ENCODE results near the gene ARRB1.
A peak's percentile ranks its signal among the peaks of the same experiment; 100 is the strongest.

Gene ARRB1

DNA sequence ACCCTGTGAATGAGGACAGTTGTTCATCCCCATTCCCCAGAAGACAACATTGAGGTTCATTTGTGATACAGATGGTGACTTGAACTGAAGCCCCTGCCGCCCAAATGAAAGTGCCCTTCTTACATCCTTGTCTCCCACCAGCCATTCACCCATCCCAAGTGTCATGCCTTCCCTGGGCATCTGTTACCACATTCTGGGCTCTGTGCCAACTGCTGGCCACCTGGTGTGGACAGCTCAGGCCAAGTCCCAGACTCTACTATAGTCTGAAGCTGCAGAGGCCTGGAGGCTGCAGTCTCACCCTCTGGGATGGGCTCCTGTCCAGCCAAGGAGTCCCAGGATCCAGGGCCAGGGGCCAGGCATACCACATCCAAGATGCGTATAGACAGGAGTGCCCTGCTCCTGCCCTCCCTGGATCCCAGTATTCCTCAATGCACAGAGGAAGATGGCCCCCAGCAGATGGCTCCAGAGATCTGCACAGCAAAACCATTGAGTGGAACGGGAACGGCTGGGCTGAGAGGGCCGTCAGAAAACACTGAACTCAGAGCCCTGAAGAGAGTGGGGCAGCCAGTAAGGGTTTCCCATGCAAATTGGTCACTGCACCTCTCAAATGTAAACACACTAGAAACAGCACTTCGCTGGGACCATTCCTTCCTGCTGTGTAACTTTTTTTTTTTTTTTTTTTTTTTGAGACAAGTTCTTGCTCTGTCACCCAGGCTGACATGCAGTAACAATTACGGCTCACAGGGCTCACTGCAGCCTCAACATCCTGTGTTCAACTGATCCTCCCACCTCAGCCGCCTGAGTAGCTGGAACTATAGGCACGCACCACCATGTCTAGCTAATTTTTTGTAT, 22.8 kb downstream of the ARRB1 start:
- DNase-seq: peak in 9 of 10 donors; percentile 62 to 96 (median 76)
- intact Hi-C loops (cut with DNase I): loop anchor here (1.0 kb wide), 2 partner anchors 48 to 56 kb away; no protein-coding TSS in a partner anchor

DNA sequence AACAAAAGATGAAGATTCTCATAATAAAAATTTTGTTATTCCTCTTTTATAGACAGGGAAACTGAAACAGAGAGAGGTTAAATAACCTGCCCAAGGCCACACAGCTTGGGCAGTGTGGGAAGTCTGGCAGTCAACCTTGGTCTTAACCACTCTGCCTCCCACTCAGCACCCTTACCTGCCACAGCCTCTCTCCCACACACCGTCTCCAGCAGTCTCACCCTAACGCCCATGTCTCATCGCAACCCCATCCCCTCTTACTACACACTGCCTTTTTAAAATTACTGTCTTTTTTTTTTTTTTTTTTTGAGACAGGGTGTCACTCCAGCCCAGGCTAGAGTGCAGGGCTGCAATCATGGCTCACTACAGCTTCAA, 25.0 kb downstream of the ARRB1 start:
- intact Hi-C loops (cut with DNase I): no loop called here
- DNase-seq: no peak

DNA sequence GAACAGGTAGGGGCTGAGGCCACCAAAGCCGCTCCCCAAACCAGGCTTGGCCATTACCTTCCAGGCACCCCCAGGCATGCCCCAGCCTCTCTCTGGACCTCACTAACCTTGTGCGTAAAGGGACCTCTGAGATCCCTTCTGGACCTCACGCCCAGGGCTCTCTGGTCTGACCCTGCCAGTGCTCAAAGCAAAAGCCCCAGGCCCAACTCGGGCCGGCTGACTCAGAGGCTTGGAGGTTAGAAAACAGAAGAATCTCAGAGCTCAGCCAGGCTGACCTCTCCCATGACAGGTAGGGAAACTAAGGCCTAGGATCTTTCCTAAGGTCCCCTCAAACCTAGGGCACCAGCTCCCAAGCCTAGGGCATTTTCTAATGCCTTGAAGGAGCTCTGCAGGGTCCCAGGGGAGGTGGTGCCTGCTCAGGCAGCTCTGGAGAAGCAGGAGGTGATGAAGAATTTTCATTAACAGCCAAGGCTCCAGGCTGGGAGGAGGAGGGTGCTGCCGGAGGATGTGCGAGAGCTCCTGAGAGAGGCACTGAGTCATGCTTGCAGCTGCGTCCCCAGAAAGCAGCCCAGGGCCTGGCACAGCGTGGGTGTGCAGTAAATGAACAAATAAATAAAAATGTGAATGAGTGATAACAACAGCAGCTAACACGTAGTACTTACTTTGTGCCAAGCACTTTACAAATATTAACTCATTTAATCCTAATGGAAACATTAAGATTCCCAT, 25.6 kb downstream of the ARRB1 start:
- intact Hi-C loops (cut with DNase I): no loop called here
- peak; percentile 61 to 98 (median 81) for DNase-seq

DNA sequence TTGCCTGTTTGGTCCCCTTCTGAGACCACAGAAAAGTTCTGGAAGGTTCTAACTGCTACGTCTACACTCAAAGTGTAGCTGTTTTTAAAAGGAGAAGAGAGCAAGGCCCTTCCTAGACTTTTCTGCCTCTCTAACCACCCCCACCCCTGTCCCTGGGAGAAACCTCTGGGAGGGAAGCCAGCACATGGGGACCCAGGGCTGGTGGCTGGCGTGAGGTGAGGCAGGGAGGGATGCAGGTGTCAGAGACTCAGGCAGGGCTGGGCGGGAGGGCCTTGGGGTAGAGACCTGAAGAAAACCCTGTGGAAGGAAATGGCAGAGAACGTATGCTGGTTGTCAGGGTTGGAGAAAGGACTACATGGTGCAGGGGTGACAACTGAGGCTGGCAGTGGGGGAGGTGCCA, 26.7 kb downstream of the ARRB1 start:
- no peak for DNase-seq
- intact Hi-C loops (cut with DNase I): no loop called here

DNA sequence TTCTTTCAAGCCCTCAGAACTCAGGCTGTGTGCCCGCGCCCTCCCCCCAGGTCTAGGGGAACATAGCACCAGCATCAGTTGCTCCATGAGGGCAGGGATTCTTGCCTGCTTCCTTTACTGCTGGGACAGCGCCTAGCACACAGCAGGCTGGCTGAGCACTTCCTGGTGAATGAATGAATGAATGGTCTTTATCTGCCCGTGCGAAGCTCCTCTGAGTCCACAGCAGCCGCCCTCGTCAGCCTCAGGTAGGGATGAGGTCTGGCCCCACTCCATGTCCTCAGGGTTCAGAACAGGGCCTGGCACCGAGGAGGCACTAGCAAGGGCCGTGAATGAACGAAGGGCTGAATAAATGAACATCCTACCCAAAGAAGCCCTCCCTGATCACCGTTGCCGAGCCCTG, 27.3 kb downstream of the ARRB1 start:
- DNase-seq: no peak
- intact Hi-C loops (cut with DNase I): no loop called here

DNA sequence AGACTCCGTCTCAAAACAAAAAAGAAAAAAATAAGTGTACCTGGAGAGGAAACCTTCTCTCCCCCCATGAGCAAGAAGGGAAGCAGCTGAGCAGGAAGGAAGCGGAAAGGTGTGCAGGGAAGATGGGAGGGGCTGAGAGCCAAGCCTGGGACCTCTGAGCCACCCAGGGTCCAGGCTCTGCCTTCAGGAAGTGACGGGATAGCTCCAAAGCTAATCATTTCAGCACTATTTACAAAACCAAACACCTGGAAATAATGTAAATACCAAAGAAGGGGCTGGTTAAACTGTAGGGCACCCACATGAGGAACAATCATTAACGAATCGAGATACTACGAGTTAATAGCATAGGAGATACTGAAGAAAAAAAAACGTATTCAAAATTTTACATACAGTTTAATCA, 27.9 kb downstream of the ARRB1 start:
- no peak for DNase-seq
- intact Hi-C loops (cut with DNase I): no loop called here

DNA sequence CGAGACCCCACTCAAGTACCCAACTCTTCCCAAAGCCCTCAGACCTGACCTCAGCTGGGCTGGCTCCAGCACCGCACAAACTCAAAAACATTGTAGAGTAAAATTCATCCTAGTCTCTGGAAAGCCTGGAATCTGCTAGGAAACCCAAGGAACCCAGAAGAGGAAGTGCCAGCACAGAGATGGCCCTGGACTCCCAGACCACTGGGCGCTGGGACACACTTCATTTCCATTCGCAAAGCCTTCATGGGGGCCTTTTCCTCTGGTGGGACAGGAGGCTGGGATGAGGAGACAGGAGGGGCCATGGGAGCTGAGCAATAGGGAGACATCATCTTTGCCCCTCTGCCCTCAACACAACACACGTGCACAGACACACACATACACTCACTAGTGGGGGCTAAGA, 30.8 kb downstream of the ARRB1 start:
- peak in 1 of 10 donors; percentile 57 for DNase-seq
- intact Hi-C loops (cut with DNase I): no loop called here

DNA sequence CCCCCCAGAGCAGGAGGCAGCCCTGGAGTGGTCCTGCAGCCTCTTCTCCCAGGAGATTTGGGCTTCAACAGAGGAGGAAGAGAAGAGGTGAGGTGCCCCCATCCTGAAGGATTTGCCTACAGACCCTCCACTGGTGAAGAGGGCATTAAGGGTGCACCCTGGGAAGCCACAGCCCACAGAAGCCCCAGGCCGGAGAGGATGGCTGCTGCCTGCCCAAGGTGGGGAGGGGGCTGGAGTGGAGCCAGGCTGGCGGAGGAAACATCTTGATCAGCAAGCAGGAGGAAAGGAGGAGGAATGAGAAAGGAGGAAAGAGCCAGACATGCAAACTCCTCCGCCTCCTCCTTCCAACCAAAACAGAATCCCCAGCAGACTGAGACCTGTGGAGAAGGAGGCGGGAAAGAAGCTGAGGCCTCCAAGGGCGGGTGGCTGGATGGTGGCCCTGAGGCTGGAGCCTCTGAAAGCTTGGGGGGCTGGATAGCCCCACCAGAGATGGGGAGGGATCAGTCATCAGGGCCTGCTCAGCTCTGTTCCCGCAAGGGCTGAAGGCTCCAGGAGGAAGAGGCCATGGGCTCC, 31.3 kb downstream of the ARRB1 start:
- intact Hi-C loops (cut with DNase I): no loop called here
- DNase-seq: peak in 2 of 10 donors; percentile 79 to 86

DNA sequence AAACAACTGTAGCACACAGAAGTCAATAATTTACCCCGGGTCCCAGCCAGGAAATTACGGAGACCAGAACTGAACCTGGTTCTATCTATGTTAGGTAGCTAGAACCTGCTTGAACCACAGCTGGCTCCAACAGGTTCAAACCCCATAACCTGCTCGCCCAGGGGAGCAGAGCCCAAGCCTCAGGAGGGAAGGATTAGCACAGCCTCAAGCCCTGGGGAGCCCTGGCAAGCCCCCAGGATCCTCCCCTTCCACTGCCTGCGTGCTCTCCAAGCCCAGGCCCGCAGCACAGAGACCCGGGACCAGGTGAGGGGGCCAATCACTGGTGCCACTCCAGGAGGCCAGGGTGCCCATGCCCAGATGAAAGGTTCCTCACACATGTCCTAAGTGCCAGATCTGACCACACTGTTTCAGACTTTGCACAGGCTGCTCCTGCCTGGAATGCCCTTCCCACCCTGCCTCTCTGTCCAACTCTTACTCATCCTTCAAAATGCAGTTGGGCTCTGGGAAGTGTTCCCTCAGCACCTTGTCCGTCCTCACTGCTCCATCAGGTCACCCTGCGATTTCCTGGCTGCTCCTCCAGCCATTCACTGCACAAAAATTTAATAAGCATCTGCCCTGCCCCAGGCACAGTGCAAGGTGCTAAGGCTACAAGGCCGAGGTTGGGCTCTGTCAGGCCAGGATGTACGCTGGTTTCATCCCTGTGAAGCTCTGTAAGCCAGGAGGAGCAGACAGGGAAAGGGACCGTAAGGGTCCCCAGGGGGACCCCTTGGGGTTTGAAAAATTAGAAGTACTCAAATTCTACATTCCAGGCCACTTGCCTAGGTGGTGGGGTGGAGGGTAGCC, 32.2 kb downstream of the ARRB1 start:
- peak in 2 of 10 donors; percentile 28 to 67 for DNase-seq
- intact Hi-C loops (cut with DNase I): no loop called here

DNA sequence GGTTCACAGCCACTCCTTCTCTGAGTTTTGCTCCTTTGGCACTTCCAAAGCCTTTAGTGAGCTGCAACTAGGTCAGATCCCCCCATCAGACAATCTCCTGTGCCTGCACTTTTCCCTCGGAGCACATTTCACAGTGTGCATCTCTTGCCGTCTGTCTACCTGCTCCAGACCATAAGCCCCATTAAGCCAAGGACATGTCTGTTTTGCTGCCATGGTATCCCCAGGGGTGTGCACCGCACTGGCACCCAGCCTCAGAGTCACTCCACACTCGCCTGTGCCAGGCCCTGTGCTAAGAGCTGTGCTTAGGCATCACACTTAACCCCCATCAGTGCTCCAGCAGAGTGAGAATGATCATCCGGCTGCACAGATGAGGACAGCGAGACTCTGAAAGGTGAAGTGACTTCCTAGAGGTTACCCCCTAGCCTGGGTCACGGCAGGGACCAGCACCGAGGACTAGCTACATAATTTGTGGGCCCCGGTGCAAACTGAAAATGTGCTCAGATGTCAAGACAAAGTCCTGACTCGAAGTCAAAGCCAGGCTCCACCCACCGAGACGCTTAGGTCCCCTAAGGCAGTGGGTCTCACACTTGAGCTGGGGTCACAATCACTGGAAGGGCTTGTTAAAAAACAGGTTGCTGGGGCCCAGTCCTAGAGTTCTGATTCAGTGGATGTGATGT, 33.9 kb downstream of the ARRB1 start:
- intact Hi-C loops (cut with DNase I): no loop called here
- peak in 2 of 10 donors; percentile 63 to 65 for DNase-seq

DNA sequence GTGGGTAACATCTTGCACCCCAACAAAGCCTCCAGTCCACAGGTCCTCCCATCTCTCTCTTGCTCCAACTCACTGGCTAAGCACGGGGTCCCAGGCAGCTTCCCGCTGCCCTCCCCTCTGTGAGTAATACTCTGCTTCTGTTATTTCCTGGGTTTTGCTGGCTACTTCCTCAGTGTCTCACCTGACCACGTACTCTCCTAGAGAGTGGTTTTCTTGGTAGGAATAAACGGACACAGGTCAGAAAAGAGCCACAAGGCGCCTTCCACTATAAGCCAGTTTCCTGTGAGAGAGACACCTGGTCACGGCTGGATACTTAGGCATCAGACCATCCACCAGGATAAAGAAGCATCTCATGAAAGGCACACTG, 36.0 kb downstream of the ARRB1 start:
- DNase-seq: peak in 1 of 10 donors; percentile 8
- intact Hi-C loops (cut with DNase I): no loop called here

DNA sequence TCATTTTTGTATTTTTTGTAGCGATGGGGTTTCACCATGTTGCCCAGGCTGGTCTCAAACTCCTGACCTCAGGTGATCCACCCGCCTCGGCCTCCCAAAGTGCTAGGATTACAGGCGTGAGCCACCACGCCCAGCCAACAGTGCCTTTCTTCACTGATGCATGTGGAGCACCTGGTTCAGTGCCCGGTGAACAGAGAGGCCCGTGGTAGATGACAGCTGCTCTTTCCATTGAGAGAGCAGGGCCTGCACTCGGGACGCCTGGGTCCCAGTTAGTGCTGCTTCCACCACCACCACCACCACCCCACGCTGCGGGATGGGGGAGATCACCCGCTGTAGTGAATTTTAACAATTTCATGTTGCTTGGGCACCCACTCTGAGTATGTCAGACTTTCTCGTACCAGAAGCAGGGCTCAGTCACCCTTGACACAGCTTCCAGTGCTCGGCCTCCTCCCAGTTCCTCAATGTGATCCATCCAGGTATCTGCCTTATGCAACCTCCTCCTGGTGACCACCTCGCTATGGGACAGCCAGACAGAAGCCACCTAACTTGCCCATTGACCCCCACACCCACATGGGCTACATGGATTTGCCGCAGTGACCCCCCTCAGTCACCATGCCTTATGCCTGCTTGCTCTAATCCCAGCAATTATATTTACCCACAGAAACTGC, 36.6 kb downstream of the ARRB1 start:
- intact Hi-C loops (cut with DNase I): no loop called here
- peak in 1 of 10 donors; percentile 54 for DNase-seq

DNA sequence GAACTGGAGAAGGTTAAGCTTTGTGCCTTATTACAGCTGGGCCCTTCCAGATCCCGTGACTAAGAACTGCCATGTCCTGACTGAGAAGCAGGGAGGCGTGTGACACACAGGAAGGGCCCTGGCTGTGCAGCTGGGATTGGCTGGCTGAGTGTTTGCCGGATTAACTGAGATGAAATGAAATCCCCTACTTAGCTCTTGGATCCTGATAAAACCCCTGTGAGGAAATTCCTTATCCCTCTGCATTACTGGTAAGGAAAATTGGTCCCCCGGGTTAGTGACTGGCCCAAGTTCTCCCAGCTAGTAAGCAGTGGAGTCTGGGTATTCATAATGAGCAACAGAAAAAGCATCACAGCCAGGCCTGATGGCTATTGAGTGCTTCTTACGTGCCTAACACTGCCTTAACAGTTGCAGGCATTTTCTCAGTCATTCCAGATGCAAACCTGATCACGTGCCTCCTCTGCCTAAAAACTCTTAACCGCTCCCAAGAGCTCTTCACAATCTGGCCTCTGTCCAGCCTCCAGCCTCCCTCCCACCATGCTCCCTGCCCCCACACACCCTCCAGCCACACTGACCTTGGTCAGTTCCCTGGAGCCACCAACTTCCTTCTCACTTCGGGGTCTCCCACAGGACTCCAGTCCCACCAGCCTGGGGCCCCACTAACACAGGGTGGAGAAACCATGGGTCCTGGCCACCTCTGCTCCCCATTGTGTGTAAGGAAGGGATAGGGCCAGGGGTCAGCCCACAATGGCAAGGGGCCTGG, 37.8 kb downstream of the ARRB1 start:
- intact Hi-C loops (cut with DNase I): no loop called here
- DNase-seq: peak in 2 of 10 donors; percentile 67 to 89

DNA sequence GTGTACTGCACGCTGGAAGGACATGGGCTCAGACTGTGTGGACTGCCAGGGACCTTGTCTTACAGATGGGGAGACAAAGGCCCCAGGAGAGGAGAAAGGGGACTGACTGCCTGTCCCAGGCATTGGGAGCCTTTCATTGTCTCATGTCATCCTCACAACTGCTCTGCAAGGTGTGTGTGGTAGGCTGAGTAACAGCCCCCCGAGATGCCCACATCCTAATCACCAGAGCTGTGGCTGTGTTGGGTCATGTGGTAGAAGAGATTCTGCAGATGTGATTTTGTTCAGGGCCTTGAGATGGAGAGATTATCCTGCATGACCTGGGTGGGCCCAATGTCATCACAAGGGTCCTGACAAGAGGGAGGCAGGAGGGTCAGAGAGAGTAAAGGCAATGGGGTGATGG, 39.1 kb downstream of the ARRB1 start:
- intact Hi-C loops (cut with DNase I): no loop called here
- no peak for DNase-seq

DNA sequence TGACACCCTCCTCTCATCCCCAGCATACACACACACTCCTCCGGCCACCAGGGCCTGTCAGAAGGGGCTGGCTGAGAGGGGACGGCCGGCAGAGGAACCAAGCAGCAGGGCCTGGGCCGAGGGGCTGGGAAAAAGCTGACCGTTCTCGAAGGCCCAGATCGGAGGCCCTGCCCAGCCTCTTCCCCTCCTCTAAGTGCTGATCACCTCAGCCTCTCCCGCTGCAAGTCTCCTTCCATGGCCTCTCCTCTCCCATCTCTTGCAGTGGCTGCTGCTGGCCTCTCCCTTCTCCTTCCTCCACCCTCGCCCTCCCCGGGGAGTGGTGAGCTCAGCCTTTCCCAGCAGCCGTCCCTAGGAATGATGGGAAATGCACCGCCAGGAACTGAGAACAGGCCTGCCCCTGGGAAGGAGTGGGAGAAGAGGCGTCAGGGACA, 39.6 kb downstream of the ARRB1 start:
- intact Hi-C loops (cut with DNase I): no loop called here
- DNase-seq: peak; percentile 53 to 97 (median 80)

DNA sequence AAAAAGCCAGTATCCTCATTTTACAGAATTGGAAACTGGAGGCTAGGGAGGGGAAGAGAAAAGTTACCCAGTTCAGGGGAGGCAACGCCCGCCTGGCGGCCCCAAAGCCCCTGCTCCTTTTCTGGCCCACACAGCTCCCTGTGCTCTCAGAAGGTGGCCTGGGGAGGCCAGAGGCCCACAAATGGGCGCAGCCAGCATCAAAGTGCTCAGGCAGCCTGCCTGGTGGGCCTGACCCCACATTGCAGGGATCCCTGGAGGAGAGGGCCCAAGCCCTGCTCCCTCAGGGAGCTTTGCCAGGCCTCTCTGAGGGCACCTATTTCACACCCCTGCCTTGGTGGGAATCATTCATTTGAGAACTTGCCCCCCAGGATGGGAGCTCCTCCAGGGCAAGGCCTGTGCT, 42.5 kb downstream of the ARRB1 start:
- intact Hi-C loops (cut with DNase I): no loop called here
- DNase-seq: peak in 2 of 10 donors; percentile 29 to 30

DNA sequence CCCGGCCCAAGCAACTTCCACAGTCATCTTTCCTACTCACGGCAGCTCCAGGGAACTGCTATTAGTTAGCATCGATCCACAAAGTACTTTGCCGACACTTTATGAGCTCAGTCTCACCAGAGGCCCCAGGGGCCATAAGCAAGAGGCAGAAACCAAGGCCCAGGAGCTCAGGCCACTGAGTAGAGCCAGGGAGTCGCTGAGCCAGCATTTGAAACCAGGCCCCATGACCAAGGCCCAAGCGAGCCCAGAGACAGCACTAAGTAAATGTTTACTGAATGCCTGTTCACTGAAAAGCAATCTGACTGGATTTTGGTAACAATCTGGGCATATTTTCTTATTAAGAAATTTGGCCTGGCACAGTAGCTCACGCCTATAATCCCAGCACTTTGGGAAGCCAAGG, 43.3 kb downstream of the ARRB1 start:
- DNase-seq: no peak

DNA sequence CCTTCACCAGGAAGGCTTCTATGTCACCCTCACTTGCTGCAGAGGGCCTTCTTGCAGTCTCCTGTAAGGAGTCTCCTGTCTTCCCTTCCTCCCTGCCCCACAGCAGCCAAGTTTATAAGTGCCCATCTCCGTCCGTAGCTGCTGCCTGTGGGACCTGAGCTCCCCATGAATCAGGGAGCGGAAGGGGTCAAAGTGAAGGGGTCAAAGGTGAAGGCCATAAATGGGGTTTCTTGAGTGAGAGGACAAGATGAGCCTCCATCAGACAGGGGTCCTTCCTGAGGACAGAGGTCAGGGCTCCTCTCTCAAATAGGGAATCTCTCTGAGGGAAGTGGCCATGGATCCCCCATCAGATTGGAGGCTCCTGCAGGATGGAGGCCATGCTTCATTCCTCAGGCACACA, 44.4 kb downstream of the ARRB1 start:
- no peak for DNase-seq
- intact Hi-C loops (cut with DNase I): no loop called here

More for the DNA sequence above, 43.3 kb downstream of the ARRB1 start:
- intact Hi-C loops (cut with DNase I): no loop called here

DNA sequence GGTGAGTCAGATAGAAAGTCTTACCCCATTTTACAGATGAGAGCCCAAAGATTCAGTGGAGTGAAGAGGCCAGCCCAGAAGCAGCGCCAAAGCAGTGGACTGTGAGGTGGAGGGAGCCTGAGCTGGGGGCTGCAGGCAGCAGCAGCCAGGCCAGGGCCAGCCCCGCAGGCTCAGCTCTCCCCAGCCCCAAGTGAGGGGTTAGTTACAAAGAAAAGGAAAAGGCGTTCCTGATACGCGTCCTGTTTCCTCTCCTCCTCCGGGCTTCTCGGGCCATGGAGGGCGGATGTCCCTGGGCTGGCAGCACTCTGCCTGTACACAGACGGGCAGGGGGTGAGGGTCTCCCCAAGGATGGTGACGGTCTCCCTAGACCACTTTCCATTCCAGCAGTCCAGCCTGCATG, 44.9 kb downstream of the ARRB1 start:
- no peak for DNase-seq
- intact Hi-C loops (cut with DNase I): no loop called here
